Measurements from ENCODE around the gene CYP3A5. TPM values are rescaled to one million over a fixed set of nuclear protein-coding genes. Genes with fewer than 3 reads are reported as not detected.

CYP3A5 gene
- total RNA-seq, 1 experiment from 2014 or later = not detected

DNA sequence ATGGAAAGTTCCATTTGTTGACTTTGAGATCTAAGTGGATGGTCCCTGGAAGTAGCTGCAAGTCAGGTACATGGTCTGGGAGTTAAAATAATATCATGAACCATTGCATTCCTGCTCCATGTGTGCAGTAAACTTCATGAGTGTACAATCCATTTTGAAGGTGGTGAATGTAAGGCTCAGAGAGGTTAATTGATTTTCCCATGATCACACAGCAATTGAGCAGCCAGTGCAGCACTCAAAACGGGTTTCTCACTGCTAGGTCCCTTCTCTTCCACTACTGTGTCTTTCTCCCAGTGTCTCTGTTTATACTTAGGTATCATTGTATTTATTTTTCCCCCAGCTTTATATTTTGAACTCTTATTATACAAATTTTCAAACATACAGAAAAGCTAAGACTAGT, 53.1 kb downstream of the CYP3A5 start:
- peaks cover 31 to 34% of the 10 kb centered on the region in 2 experiments for H3K4me1 Mint-ChIP-seq
- no peak overlapping the region for H3K14ac ChIP-seq (ENCODE audit: insufficient read depth, low read length)
- H3K9me3 ChIP-seq (ENCODE audit: control insufficient read depth, low read depth, low read length) = no peaks in the 10 kb centered on the region
- H2BK12ac ChIP-seq (ENCODE audit: insufficient read length, low read depth, low read length) = no peak overlapping the region
- no peak overlapping the region for H3K27ac ChIP-seq (ENCODE audit: insufficient read length, low read depth, low read length)
- H3K27me3 ChIP-seq (ENCODE audit: insufficient read depth, low read length) = no peaks in the 10 kb centered on the region
- H2BK5ac ChIP-seq (ENCODE audit: insufficient read length, low read length) = no peak overlapping the region
- no peak overlapping the region for H3K23ac ChIP-seq (ENCODE audit: insufficient read length, low read depth, low read length)
- H3K4me1 ChIP-seq (ENCODE audit: insufficient read depth, low read length) = no peaks in the 10 kb centered on the region
- peaks cover 59 to 89% (median 84%) of the 10 kb centered on the region in 3 experiments for H3K36me3 Mint-ChIP-seq (ENCODE audit: insufficient read depth in 1 of 3, low read depth in 3 of 3)
- H2AFZ ChIP-seq (ENCODE audit: low read length) = no peak overlapping the region
- no peaks in the 10 kb centered on the region for H3K23me2 ChIP-seq (ENCODE audit: insufficient read length, low read depth, low read length, poor library complexity, severe bottlenecking)
- no peaks in the 10 kb centered on the region for H3K79me1 ChIP-seq (ENCODE audit: insufficient read depth, low read depth, low read length, poor library complexity, severe bottlenecking)
- H3K18ac ChIP-seq (ENCODE audit: insufficient read length, low read depth, low read length) = no peak overlapping the region
- H3K27me3 Mint-ChIP-seq (ENCODE audit: low read depth) = no peaks in the 10 kb centered on the region
- no peak overlapping the region for H3K4me2 ChIP-seq (ENCODE audit: insufficient read depth, insufficient read length, low read length)
- no peak overlapping the region for H3K27ac Mint-ChIP-seq
- no peak for TF ChIP-seq CTCF (conservative IDR thresholded peaks at IDR 0.05)
- no CpG with 5 or more reads among the region's 1 CpG for WGBS (ENCODE audit: extremely low coverage, insufficient read length, low lambda C conversion rate)
- H2BK15ac ChIP-seq (ENCODE audit: low read depth, low read length) = no peak overlapping the region
- no peak overlapping the region for H4K91ac ChIP-seq (ENCODE audit: insufficient read length, low read depth, low read length)
- no peak overlapping the region for H3K4me3 Mint-ChIP-seq
- DNase-seq = no peak
- no peak overlapping the region for H2BK20ac ChIP-seq (ENCODE audit: low read depth, low read length, poor library complexity, severe bottlenecking)
- no peak overlapping the region for H3K4ac ChIP-seq (ENCODE audit: low read depth, low read length)
- H4K5ac ChIP-seq (ENCODE audit: insufficient read length, low read depth, low read length) = no peak overlapping the region
- H4K20me1 ChIP-seq (ENCODE audit: control insufficient read depth, insufficient read depth, insufficient read length) = no peaks in the 10 kb centered on the region
- no peak overlapping the region for H4K8ac ChIP-seq (replicated peaks; ENCODE audit: insufficient read length, low read depth, low read length)
- no peak overlapping the region for H3K9ac ChIP-seq (ENCODE audit: extremely low read depth, insufficient read length, low read length)
- H2AK5ac ChIP-seq (ENCODE audit: insufficient read length, low read length) = no peak overlapping the region
- H2BK120ac ChIP-seq (ENCODE audit: low read depth, low read length, poor library complexity, severe bottlenecking) = no peak overlapping the region
- no peak overlapping the region for H3K56ac ChIP-seq (ENCODE audit: insufficient read length, low read depth, low read length)
- H3K9me3 Mint-ChIP-seq = no peaks in the 10 kb centered on the region
- no peak overlapping the region for H3T11ph ChIP-seq (ENCODE audit: low read length)
- no peaks in the 10 kb centered on the region for H3K79me2 ChIP-seq (ENCODE audit: insufficient read depth, low read length)
